Renal cortex interstitium (tissue), 15 donors: ENCODE results near the gene ROCK1. TPM values are rescaled to one million over a fixed set of nuclear protein-coding genes. Genes with fewer than 3 reads are reported as not detected.
A peak's percentile ranks its signal among the peaks of the same experiment; 100 is the strongest.
"Not testable (repeated sequence)": the region's sequence is repeated elsewhere in the genome, so short reads cannot be mapped to it uniquely, and the experiment has no call there.

Experiments used
- DNase-seq, 11 donors: peaks; one replicate each; pipeline ENCODE4 v3.0.0-alpha.2; 2013; ENCODE audit warnings: low read depth in 9 of 11, low spot score in 4 of 11; ENCODE audit errors: extremely low read depth in 1 of 11
- long read RNA-seq, 16 experiments: transcript quantifications; one replicate each; lab custom pipeline, GENCODE V29; 2026
- polyA plus RNA-seq, 3 donors: library from polyadenylated mRNA; unstranded; fragments of 120-200 nt; gene quantifications; one replicate each; pipeline ENCODE4 v1.2.1, GENCODE V29; 2013; ENCODE audit not compliant: insufficient read length in 3 of 3

ROCK1 gene
- 10 to 100 TPM; 59.0 to 70.8 (median 66.9) TPM for polyA plus RNA-seq
- long read RNA-seq, donor 1, partial matches to known transcripts = 0 of 1 reads
- long read RNA-seq, donor 1, other reads (novel, unspliced or antisense) = 0 of 1 reads
- long read RNA-seq, donor 2 = 0 reads
- long read RNA-seq, donor 3, partial matches to known transcripts = 12 of 14 reads
- long read RNA-seq, donor 3, other reads (novel, unspliced or antisense) = 0 of 14 reads
- long read RNA-seq, donor 4, full-length matches to known transcripts = 2 of 23 reads
- long read RNA-seq, donor 4, partial matches to known transcripts = 21 of 23 reads
- long read RNA-seq, donor 4, other reads (novel, unspliced or antisense) = 0 of 23 reads
- long read RNA-seq, donor 5 = 0 reads
- long read RNA-seq, donor 6, partial matches to known transcripts = 42 of 42 reads
- long read RNA-seq, donor 6, other reads (novel, unspliced or antisense) = 0 of 42 reads
- long read RNA-seq, donor 7, partial matches to known transcripts = 0 of 2 reads
- long read RNA-seq, donor 7, other reads (novel, unspliced or antisense) = 0 of 2 reads
- long read RNA-seq, donor 8 = 0 reads
- long read RNA-seq, donor 9 = 0 reads
- long read RNA-seq, donor 10, partial matches to known transcripts = 22 of 22 reads
- long read RNA-seq, donor 10, other reads (novel, unspliced or antisense) = 0 of 22 reads
- long read RNA-seq, donor 11 = 0 reads
- long read RNA-seq, donor 12, partial matches to known transcripts = 24 of 24 reads
- long read RNA-seq, donor 12, other reads (novel, unspliced or antisense) = 0 of 24 reads
- long read RNA-seq, donor 13 = 0 reads
- long read RNA-seq, donor 14, full-length matches to known transcripts = 1 of 1 reads
- long read RNA-seq, donor 14, partial matches to known transcripts = 0 of 1 reads
- long read RNA-seq, donor 14, other reads (novel, unspliced or antisense) = 0 of 1 reads
- long read RNA-seq, donor 15, partial matches to known transcripts = 9 of 9 reads
- long read RNA-seq, donor 15, other reads (novel, unspliced or antisense) = 0 of 9 reads
- long read RNA-seq, donor 16, full-length matches to known transcripts = 5 of 11 reads
- long read RNA-seq, donor 16, partial matches to known transcripts = 6 of 11 reads
- long read RNA-seq, donor 16, other reads (novel, unspliced or antisense) = 0 of 11 reads

DNA sequence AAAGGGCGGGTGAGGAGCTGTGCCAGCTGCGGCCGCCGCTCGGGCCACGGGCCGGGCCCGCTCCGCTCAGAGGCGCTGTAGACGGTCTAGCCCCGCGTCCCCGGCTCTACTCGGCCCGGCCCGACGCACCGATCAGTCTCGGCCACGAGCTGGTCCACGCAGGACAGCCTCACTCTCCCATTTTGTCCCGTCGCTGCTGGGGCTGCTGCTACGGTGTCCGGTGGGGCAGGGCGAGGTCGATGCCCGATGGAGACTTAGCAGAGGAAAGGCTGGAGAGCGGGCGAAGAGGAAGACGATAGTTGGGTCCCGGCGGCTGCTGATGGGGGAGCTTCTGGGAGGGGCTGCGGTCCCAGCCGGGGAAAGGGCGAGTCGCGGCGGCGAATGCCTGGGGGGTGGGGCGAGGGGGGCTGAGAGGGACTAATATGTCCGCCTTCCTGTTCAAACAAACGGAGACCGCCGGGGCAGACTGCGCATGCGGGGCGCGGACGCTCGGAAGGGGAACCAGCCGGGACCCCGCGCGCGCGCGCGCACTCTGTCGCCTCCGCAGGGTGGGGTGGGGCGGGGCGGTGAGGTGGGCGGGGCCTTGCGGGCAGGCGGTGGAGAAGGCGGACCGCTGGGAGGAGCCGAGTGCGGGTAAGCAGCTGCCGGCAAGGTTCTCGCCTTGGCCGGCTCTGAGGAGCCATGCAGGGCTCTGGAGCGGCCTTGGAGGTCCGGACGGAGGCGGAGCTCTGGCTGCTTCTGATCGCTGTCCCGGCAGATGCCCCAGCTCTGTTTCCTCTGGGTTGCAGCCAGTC lies at the start of gene ROCK1:
TSS of gene ROCK1 (minus strand) at position 468 of the 794 bp plus-strand sequence. CDS start 903 bp downstream, outside the sequence.
- peak; percentile 85 to 95 (median 93) for DNase-seq

DNA sequence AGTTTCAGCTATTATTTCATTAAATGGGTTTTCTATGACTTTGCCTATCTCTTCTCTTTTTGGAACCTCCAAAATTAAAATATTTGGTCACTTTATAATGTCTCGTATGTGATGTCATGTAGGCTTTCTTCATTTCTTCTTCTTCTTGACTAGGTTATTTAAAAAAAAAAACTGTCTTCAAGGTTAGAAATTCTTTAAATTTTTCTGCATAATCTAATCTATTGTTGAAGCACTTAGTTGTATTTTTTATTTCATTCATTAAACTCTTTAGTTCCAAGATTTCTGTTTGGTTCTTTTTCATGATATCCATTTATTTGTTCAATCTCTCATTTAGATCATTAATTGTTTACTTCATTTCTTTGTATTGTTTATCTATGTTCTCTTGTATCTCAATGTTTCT lies 43.8 kb upstream of the ROCK1 start:
- DNase-seq = no peak

DNA sequence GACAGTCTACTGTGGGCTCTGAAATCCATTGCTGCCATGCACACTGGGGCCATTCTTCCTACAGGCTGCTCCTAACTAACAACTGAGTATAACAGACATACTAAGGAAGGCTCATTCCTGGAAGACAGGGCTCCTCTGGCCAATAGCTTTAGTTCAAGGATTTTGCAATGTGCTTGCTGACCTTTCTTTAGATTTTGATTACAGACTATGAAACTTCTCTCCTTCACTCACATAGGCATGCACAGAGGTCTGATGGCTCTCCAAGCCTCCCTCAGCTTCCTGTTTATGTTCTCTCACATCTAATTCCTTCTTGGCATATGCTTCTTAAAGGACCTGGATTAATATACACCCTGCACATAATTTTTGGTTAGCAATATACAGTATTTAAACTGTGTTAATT lies 34.4 kb upstream of the ROCK1 start:
- DNase-seq = no peak

DNA sequence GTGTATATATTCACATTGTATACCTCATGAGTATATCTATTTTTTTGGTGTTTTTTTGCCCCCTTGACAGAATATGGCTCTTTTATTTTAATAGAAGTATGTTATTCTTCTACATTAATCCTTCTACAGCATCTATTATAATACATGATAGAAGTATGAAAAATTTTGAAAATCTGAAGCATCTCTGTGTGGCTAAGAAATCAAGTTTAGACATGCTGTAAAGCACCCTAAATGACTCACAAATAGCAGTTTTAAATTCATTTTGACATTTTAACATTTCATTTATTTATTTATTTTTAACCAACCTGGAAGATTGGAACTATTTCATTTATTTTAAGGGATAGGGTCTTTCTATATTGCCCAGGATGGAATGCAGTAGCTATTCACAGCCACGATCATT lies 33.8 kb upstream of the ROCK1 start:
- DNase-seq = no peak

DNA sequence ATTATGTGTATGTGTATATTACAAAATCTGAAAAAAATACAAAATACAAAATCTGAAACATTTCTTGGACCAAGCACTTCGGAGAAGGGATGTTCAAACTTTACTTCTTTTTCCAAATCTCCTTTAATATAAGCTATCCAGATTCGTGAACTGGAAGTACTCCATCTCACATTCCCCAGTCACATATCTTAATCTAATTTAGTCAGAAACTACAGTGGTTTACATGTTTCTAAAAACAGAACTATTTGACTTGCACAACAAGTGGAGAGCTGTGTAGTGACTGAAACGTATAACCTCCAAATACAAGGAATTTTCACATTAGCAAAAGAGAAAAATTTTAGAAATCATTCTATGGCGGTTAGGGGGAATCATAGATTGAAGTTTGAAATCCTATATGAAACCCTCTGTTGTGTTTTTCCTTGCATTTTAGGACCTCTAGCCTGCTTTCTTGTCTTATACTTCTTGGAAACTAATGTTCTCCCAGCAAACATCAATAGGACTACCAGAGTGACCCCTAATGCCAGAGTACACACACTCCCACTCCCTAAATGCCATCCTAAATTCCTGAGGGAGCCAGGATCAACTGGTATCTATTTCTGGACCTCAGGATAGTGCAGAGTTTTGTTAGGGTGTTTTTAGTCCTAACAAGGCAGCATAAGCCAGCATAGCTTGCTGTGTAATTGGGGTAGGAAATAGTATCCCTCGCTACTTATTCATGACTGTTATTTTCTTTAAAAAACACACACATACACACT lies 30.2 kb upstream of the ROCK1 start:
- no peak for DNase-seq

DNA sequence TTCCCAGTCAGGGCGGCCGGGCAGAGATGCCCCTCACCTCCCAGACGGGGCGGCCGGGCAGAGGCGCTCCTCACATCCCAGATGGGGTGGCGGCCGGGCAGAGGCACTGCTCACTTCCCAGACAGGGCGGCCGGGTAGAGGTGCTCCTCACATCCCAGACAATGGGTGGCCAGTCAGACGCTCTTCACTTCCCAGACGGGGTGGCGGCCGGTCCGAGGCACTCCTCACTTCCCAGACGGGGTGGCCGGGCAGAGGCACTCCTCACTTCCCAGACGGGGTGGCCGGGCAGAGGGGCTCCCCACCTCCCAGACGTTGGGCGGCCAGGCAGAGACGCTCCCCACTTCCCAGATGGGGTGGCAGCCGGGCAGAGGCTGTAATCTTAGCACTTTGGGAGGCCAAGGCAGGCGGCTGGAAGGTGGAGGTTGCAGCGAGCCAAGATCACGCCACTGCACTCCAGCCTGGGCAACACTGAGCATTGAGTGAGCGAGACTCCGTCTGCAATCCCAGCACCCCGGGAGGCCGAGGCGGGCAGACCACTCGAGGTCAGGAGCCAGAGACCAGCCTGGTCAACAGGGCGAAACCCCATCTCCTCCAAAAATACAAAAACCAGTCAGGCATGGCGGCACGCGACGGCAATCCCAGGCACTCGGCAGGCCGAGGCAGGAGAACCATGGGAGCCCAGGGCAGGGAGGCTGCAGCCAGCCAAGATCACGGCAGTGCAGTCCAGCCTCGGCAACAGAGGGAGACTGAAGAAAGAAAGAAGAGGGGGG lies 26.3 kb upstream of the ROCK1 start:
- DNase-seq = not testable (repeated sequence)

DNA sequence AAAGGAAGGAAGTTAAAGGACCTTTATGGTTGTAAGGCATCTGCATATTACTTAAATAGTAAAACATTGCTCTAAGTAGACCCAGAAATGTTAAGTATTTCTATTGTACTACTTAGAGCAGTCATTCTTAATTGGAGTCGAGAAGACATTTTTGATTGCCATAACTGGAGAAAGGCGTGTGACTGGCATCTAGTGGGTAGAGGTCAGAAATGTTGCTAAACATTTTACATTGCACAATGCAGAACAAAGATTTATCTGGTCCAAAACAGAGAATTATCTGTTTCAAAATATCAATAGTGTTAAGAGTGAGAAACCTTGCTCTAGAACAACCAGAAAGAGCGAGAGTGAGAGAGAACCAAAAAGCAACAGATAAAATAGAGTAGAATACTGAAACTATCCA lies 23.3 kb upstream of the ROCK1 start:
- no peak for DNase-seq

DNA sequence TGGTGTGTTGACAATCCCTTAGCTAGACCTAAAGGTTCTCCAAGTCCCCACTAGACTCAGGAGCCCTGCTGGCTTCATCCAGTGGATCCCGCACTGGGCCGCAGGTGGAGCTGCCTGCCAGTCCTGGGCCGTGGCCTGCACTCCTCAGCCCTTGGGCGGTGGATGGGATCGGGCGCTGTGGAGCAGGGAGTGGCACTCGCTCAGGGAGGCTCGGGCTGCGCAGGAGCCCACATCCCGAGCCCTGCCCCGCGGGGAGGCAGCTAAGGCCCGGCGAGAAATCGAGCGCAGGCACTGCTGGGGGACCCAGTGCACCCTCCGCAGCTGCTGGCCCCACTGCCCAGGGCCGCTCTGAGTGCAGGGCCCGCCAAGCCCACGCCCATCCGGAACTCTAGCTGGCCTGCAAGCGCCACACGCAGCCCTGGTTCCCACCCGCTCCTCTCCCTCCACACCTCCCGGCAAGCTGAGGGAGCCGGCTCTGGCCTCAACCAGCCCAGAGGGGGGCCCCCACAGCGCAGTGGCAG lies 20.8 kb upstream of the ROCK1 start:
- no peak for DNase-seq

DNA sequence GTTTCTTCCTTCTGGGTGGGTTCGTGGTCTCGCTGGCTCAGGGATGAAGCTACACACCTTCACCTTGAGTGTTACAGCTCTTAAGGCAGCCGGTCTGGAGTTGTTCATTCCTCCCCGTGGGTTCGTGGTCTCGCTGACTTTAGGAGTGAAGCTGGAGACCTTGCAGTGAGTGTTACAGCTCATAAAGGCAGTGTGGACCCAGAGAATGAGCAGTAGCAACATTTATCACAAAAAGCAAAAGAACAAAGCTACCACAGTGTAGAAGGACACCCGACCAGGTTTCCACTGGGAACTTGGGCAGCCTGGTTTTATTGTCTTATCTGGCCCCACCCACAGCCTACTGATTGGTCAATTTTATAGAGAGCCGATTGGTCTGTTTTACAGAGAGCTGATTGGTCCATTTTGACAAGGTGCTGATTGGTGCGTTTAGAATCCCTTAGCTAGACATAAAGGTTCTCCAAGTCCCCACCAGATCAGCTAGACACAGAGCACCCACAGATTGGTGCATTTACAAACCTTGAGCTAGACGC lies 20.1 kb upstream of the ROCK1 start:
- DNase-seq = no peak

DNA sequence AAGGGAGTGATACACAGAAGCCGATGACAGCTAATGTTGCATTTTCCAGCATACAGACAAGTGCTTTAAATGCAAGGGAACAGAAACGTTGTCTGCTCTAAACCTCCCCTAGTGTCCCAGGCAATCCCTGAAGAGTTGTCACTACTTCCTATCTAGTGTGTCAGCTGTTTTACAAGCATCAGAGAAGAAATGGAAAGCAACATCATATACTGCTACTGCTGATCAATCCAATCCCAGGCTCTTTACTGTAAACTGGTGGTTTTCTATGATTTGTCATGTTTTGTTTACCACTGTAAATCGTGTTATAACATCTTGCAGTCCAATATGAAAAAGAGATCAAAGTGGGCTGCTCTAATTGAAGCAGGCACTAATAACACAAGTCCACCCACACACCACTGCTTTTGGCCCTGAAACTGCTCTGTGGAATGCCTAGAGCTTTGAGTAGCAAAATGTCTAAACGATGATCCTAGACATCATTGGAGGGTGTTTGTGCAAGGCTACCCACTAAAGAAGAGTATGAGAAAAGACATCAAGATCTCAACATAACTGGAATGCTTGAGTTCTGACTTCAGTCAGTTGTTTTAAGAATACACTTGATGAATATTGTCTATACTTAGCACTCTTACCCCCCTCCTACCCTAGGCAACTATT lies 18.1 kb upstream of the ROCK1 start:
- no peak for DNase-seq

DNA sequence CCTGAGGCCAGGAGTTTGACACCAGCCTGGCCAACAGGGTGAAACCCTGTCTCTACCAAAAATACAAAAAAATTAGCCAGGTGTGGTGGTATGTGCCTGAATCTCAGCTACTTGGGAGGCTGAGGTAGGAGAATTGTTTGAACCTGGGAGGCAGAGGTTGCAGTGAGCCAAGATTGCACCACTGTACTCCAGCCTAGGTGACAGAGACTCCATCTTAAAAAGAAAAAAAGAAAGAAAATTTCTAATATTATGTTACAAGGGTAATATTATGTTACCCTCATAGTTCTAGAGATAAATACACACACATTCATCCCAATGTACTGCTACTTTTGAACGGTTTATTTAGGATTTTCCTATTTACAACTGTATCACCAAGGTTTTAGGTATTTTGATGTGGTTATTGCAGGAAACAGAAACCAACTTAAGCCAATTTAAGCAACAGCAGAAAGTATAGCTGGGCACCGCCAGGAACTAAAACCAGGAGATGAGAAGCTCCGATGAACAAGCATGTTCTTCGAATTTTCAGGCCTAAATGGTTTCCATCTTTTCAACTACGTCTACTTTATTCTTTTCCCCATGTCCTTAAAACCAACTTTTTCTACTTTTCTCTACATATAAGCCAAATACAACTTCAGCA lies 11.8 kb upstream of the ROCK1 start:
- no peak for DNase-seq

DNA sequence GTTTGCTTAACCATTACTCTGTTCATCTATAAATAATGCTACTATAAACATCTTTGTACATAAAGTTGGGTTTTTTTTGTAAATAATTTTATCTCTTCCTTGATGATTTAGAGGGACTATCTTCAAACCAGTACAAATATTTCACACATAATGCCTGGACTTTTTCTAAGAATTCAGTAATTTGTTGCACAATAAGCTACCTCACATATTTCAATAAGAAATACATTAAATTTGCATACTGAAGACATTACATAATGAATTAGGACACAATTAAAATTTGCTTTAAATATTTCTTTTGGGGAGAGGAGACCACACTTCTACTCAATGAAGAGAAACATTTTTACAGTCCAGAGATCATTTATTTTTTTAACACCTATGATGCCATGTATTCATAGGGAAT lies 7.2 kb upstream of the ROCK1 start:
- no peak for DNase-seq

DNA sequence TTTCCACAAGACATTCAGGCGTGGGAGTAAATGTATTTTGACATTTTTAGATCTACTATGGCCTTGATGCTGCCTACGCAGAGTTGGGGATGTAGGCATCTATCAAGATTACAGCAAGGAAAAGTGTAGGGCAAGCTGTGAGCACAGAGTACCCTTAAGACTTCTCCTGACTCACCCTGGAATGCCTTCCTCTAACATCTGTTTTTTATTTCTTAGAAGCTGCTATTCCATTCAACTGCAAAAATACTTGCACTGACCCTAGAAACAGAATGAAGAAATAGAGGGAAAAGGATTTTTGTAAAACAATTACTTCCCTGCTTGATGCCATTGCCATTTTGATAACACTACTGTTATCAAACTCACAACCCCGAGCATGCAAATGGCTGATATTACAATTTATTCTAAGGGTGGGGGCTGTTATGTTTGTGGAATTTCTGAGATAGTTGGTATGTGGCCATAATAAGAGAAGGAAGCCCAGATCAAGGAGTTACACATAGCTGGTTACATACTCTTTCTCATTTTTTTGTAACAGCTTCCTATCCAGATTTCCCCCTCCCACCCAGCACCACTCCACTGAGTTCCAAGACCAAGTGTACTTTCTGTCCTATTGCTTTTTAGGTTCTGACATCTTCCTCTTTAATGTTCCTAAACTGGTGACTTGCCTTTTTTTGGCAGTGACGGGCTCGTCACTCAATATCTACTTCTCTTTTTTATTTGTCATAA lies 6.0 kb upstream of the ROCK1 start:
- peak in 1 of 11 donors; percentile 7 for DNase-seq

DNA sequence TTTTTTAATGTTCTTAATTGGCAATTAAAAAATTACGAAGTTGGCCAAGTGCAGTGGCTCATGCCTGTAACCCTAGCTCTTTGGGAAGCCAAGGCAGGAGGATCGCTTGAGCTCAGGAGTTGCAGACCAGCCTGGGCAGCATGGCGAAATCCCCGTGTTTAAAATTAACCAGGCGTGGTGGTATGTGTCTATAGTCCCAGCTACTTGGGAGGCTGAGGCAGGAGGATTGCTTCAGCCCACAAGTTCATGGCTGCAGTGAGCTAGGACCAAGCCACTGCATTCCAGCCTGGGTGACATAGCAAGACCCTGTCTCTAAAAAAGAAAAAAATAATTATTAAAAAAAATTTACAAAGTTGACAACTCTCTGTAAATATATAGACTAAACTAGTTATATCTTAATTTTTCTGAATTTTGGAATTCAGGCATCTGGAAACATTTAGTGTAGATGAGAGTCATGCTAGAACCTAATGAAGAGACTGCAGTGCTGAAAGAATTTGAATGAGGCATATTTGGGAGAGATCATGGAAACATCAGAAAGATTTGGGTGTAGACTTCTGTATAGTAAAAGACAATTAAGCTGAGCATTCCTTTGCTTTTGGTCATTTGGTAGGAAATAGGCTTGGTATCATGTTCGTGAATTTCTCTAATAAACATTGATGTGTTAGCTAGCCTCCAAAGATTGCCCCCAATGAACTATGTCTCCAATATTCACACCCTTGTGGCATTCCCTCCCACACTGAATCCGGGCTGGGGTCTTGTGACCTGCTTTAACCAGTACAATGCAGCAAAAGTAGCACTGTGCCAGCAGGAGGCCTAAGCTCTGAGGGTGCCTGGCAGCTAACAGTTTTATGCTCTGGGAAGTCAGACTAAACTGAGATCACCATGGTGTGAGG lies 4.2 kb upstream of the ROCK1 start:
- no peak for DNase-seq
